ENCODE measurements around the gene CDH23.

Gene CDH23

GRCh38 chr10:71511206-71511605, 114.5 kb downstream of the CDH23 start:
- DNase-seq (ENCODE audit: extremely low read depth in 1 of 2, low read depth in 1 of 2), result no peak

GRCh38 chr10:71512312-71512711, 115.6 kb downstream of the CDH23 start:
- DNase-seq (ENCODE audit: extremely low read depth in 1 of 2, low read depth in 1 of 2), result no peak

DNA sequence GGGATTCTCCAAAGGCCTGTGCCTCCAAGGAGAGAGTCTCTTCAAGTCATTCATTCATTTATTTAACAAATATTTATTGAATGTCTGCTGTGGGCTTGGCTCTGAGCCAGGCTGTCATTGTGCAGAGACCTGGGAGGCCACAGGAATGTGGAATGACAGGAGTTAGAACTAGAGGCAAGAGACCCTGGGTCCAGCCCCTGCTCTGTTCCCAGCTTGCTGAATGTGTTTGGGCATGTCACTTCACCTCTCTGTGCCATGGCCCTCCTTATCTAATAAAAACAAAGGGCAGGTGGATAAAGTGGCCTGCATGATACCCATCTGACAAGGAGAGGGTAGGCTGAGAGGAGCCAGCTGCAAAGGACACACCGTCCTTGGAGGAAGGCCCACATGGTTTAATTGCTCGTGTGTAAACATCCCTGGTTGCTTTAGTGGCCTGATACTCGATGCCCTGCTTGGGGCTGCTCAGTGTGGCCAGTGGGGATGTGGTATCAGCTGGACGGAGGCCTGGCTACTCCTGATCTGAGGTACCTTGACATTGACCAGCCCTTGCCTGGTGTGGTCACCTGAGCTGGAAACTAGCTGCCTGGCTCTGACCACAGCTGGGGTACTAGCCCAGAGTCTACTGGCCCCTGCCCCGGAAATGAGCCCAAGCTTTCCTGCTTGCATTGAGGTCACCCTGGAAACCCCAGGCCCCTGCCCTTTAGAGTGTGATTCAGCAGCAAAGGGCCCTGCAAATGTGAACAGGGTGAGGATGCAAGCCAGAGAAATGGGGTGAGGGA, 116.2 kb downstream of the CDH23 start:
- no peak for DNase-seq (ENCODE audit: extremely low read depth in 1 of 2, low read depth in 1 of 2)

GRCh38 chr10:71513540-71513853, 116.8 kb downstream of the CDH23 start:
- DNase-seq (ENCODE audit: extremely low read depth in 1 of 2, low read depth in 1 of 2), result no peak

DNA sequence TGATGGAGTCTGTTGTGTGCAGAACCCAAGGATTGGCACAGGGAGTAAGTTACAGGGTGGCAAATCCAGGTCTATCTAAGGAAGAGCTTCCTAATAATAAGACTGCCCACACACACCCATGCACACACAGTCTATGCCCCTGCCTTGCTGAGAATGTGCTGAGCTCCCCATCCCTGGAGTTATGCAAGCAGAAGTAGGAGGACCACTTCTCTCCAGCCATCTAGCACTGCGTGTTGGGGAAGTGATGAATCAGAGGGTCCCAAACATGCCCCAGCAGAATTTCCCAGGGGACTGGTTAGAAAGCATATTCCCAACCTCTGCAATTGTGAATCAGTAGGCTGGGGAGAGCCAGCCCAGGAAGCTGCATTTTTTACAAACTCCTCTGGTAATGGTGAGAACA, 117.2 kb downstream of the CDH23 start:
- no peak for DNase-seq (ENCODE audit: extremely low read depth in 1 of 2, low read depth in 1 of 2)

- DNase-seq (ENCODE audit: extremely low read depth in 1 of 2, low read depth in 1 of 2), result no peak
Measured at GRCh38 chr10:71515531-71516172, 118.9 kb downstream of the CDH23 start.

GRCh38 chr10:71516890-71517289, 120.2 kb downstream of the CDH23 start:
- no peak for DNase-seq (ENCODE audit: extremely low read depth in 1 of 2, low read depth in 1 of 2)

- no peak for DNase-seq (ENCODE audit: extremely low read depth in 1 of 2, low read depth in 1 of 2)
Measured at GRCh38 chr10:71517298-71518169, 120.8 kb downstream of the CDH23 start.

GRCh38 chr10:71520042-71520441, 123.3 kb downstream of the CDH23 start:
- no peak for DNase-seq (ENCODE audit: extremely low read depth in 1 of 2, low read depth in 1 of 2)

GRCh38 chr10:71521504-71522441, 125.1 kb downstream of the CDH23 start:
- DNase-seq (ENCODE audit: extremely low read depth in 1 of 2, low read depth in 1 of 2), result no peak

DNA sequence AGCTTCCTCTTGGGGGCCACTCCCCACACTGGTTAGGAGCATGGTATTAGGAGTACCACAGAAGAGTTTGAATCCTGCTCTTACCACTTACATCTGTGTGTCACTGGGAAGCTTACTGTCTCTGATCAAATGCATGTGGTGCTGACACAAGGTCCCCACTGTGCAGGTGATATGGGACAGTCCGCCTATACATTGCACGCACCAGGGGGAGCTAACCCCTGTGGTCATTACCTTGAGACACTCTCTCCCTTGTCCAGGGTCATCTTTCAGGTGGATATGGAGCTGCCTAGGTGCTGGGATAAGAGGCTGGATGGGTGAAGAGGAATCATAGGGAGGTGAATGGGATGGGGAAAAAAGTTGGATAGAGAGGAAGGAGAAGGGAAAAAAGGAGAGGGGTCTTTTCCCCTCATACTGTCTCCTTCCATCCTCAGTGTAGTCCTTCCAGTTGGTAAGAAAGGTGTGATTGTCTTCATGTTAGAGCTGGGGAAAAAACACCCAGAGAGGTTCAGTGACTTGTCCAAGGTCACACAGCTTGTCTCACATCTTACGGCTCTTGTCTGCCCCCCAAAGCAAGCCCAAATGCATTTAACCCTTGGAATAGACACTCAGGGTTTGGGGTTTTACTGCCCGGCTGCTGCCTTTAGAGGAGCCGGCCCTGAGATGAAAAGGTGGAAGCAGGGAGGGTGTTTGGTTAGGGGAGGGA, 125.9 kb downstream of the CDH23 start:
- DNase-seq (ENCODE audit: extremely low read depth in 1 of 2, low read depth in 1 of 2), result no peak

DNA sequence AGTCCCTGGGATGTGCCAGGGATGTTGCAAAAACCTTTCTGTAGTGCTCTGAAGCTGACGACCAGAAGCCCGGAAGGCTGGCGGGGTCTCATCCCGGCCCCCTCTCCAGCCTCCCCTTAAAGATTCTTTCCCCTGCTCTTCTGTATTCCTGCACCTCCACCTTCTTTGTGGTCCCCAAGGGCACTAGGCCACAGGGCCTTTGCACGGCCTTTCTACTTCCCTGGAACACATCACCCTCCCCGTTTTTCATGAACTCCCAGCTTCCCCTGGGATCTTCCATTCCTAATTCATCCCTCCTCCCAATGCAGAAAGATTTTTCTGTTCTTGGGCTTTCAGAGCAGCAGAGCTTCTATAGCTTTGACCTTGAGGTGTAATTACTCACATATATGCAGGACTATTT, 127.0 kb downstream of the CDH23 start:
- no peak for DNase-seq (ENCODE audit: extremely low read depth in 1 of 2, low read depth in 1 of 2)

GRCh38 chr10:71525092-71525491, 128.4 kb downstream of the CDH23 start:
- no peak for DNase-seq (ENCODE audit: extremely low read depth in 1 of 2, low read depth in 1 of 2)

DNA sequence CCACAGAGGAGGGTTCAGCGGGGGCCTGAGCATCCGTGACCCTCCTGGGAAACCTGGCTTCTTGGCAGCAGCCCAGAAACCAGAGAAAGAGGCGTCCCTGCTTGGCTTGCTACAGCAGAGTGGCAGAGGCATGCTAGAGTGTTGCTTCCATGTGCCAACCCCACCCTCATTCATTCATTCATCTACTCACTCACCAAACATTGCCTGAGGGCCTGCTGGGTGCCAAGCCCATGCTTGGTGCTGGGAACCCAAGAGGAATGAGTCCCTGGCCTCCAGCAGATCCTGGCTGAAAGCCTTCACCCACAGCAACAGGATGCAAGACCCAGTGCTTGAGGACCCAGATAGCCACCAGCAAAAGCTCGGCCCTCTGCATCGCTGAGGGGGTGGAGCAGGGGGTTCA, 129.0 kb downstream of the CDH23 start:
- DNase-seq (ENCODE audit: extremely low read depth in 1 of 2, low read depth in 1 of 2), result no peak

GRCh38 chr10:71526653-71527052, 129.9 kb downstream of the CDH23 start:
- no peak for DNase-seq (ENCODE audit: extremely low read depth in 1 of 2, low read depth in 1 of 2)

- DNase-seq (ENCODE audit: extremely low read depth in 1 of 2, low read depth in 1 of 2), result no peak
Measured at GRCh38 chr10:71527135-71527534, 130.4 kb downstream of the CDH23 start.

- no peak for DNase-seq (ENCODE audit: extremely low read depth in 1 of 2, low read depth in 1 of 2)
Measured at GRCh38 chr10:71528371-71529206, 131.9 kb downstream of the CDH23 start.

- no peak for DNase-seq (ENCODE audit: extremely low read depth in 1 of 2, low read depth in 1 of 2)
Measured at GRCh38 chr10:71529207-71529827, 132.6 kb downstream of the CDH23 start.

- DNase-seq (ENCODE audit: extremely low read depth in 1 of 2, low read depth in 1 of 2), result no peak
Measured at GRCh38 chr10:71530781-71531180, 134.1 kb downstream of the CDH23 start.
